Effector memory CD4-positive, alpha-beta T cell (primary cell): ENCODE data around the gene SUCLG1.

ENCODE experiments used
- DNase-seq, 3 donors: peaks; one replicate each; pipeline ENCODE4 v3.0.0-alpha.2; 2020
- H3K27ac ChIP-seq: 2 replicates; pipeline ENCODE4 v1.7.0; 2013; ENCODE audit warnings: mild to moderate bottlenecking, low read length, moderate library complexity; ENCODE audit not compliant: insufficient read depth, poor library complexity, severe bottlenecking
- H3K27me3 ChIP-seq: replicated peaks from 2 replicates; pipeline ENCODE4 v1.7.0; 2013; ENCODE audit warnings: mild to moderate bottlenecking, low read length; ENCODE audit not compliant: insufficient read depth, control insufficient read depth, poor library complexity, severe bottlenecking
- H3K36me3 ChIP-seq: 2 replicates; pipeline ENCODE4 v1.7.0; 2013; ENCODE audit warnings: mild to moderate bottlenecking, low read length, moderate library complexity; ENCODE audit not compliant: control insufficient read depth, insufficient read depth
- H3K4me1 ChIP-seq: 2 replicates; pipeline ENCODE4 v1.7.0; 2013; ENCODE audit warnings: low read length, mild to moderate bottlenecking; ENCODE audit not compliant: control insufficient read depth, insufficient read depth, poor library complexity, severe bottlenecking
- H3K4me3 ChIP-seq: 2 replicates; pipeline ENCODE4 v1.7.0; 2013; ENCODE audit warnings: low read length, low read depth, mild to moderate bottlenecking; ENCODE audit not compliant: insufficient read depth, poor library complexity, severe bottlenecking
- H3K9me3 ChIP-seq: 2 replicates; pipeline ENCODE4 v1.7.0; 2013; ENCODE audit warnings: mild to moderate bottlenecking, low read length, moderate library complexity; ENCODE audit not compliant: control insufficient read depth

The SUCLG1 gene

DNA sequence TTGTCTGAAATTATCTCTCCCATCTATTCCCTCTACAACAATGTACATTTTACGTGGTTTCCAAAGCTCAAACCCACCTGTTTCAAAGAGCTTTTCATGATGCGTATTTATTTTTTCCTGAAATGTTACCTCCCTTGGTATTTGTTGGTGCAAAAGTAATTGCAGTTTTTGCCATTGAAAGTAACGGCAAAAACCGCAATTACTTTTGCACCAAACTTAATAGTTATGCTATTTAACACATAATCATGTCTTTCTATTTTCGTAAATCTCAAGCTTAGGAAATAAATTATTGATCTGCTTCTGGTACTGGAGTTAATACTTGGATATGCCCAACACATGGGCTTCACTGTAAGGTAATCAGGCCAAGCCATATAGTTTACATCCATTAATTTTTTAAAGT, 85.2 kb downstream of the SUCLG1 start:
- Histone ChIP-seq H3K36me3 (no peaks in the 10 kb centered on the region), H3K27ac (no peak overlapping the region), H3K4me3 (no peak overlapping the region), H3K4me1 (no peaks in the 10 kb centered on the region), H3K27me3 (no peaks in the 10 kb centered on the region), H3K9me3 (no peaks in the 10 kb centered on the region)
- DNase-seq: no peak
